Erythroblast (primary cell): Measurements from ENCODE around the gene COBLL1.

Experiments used
- DNase-seq, 2 experiments: peaks; one replicate each; lab custom pipeline; 2025; lab: John Stamatoyannopoulos, UW
- GATA1 ChIP-seq: IDR thresholded peaks from 2 replicates; pipeline ENCODE4 v1.6.1; 2011; ENCODE audit warnings: low read depth, mild to moderate bottlenecking, control low read depth, low read length, moderate library complexity
- POLR2A ChIP-seq: IDR thresholded peaks from 2 replicates; pipeline ENCODE4 v1.6.1; 2011; ENCODE audit warnings: mild to moderate bottlenecking, low read length

The COBLL1 gene

GRCh38 chr2:164818149-164819136 lies 23.2 kb downstream of the COBLL1 start:
- no peak for TF ChIP-seq GATA1
- no peak for TF ChIP-seq POLR2A
- DNase-seq: no peak

GRCh38 chr2:164816900-164817299 lies 24.7 kb downstream of the COBLL1 start:
- no peak for TF ChIP-seq GATA1
- TF ChIP-seq POLR2A: no peak

GRCh38 chr2:164816046-164816445 lies 25.6 kb downstream of the COBLL1 start:
- TF ChIP-seq GATA1 (no peak), POLR2A (no peak)
- DNase-seq: peak; percentile 25 to 36

More at GRCh38 chr2:164816900-164817299, 24.7 kb downstream of the COBLL1 start:
- no peak for DNase-seq

GRCh38 chr2:164815071-164815793 lies 26.4 kb downstream of the COBLL1 start:
- no peak for TF ChIP-seq GATA1
- no peak for TF ChIP-seq POLR2A
- no peak for DNase-seq

DNA sequence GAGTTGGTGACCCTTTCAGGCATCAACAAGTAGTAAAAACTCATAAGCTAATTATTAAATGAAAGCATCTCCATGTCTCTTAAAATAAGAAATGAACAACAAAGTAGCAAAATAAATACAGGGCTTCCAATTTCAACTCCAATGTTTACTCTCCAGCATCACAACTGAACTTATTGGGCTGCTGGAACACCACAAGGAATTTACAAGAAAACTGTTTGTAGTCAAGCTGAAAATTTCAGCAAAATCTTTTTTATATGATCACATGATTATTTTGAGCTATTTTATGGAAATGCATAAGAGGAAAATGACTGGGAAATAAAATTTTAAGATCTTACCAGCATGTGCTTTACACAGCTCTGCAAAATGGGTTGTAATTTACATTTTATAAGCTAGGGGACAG lies 28.1 kb downstream of the COBLL1 start:
- TF ChIP-seq GATA1 (no peak), POLR2A (no peak)
- peak in 1 of 2 experiments; percentile 14 for DNase-seq

DNA sequence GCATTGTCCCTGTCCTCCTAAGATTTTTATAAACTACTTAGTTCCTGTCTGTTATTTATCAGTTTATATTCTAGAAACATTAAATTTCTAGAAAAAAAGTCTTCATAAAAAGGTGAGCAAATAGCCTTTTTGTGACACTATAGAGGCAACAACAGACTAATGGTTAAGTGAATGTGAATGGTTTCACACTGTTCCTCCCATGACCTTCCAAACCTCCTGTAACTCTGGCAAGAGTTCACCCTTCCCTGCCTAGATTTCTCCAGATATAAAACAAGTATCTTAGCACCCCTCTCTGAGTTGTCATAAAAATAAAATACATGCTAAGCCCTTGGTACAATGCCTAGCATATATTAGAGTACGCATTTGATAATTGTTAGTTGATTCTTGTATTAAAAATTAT lies 29.2 kb downstream of the COBLL1 start:
- TF ChIP-seq GATA1: no peak
- TF ChIP-seq POLR2A: no peak
- no peak for DNase-seq

- TF ChIP-seq GATA1: no peak
- TF ChIP-seq POLR2A: no peak
- DNase-seq: no peak
Observed at GRCh38 chr2:164811819-164812218, 29.8 kb downstream of the COBLL1 start.

GRCh38 chr2:164810843-164811242 lies 30.8 kb downstream of the COBLL1 start:
- DNase-seq: peak; percentile 50 to 56
- no peak for TF ChIP-seq GATA1
- no peak for TF ChIP-seq POLR2A

DNA sequence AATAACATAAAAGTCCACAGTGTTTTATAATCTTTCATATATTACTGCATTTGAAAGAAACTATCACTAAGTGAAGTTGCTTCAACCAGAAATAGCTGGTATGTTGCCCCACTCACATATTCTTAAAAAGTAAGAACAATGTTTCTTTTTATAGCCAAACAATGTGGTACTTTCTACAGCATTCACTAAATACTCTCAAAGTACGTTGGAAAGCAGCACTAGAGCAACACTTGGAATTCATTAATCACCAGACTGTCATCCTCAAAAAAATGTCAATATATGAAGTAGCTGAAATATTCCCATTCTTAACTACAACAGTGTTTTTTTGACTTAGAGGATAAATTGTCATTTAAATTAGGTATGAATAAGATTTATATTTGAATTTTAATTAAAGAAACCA lies 32.8 kb downstream of the COBLL1 start:
- no peak for DNase-seq

GRCh38 chr2:164803776-164804466 lies 37.7 kb downstream of the COBLL1 start:
- TF ChIP-seq GATA1: no peak
- TF ChIP-seq POLR2A: peak; percentile 45
- peak; percentile 82 to 90 for DNase-seq

More for the DNA sequence above, 32.8 kb downstream of the COBLL1 start:
- TF ChIP-seq POLR2A (no peak), GATA1 (no peak)

DNA sequence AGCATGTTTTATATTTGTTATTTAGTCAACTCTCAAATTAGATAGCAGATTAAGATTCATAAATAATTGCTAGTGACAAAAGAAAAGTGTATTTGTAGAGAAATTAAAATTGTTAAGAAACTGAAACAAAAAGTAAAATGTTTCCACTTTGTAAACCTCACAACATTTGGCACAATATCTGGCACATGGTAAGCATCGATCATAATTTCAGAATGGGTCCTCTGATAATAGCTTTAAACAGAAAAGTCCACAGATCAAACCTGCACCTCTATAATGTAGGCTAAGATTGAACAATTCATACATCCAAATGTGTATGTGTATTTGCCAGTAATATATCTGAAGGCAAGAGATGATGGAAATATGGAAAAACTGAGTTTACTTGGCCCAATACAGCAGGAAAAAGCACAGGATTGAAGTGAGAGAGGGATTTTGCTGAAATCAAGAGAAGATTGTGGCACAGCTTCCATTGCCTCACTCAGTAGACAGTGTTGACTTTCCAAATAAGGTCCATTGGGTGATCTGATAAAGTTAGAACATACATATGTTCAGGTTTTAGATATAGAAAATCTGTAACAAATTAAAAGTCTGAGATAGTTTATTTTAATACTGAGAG lies 39.4 kb downstream of the COBLL1 start:
- peak; percentile 23 to 50 for DNase-seq
- TF ChIP-seq POLR2A (no peak), GATA1 (no peak)

- no peak for DNase-seq
- TF ChIP-seq POLR2A (no peak), GATA1 (no peak)
Observed at GRCh38 chr2:164800572-164800971, 41.1 kb downstream of the COBLL1 start.

DNA sequence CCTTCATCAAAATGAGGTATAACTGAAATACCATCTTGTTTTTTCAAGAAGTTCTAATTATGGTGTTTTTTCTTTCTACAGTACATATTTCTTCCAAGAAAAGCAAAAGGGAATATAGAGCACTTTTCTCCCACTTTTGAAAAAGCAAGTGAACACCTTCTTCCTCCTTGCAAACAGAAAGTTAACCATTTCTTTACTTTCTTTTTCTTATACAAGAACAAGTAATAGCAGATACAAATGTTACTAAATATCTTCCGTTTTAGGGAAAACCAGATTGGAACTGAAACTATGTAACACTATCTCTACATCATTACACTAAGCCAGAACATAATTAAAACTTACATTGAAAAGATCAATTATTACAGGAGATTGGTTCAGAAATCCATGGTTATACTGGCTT lies 44.0 kb downstream of the COBLL1 start:
- DNase-seq: no peak
- TF ChIP-seq GATA1 (no peak), POLR2A (no peak)

GRCh38 chr2:164796999-164797398 lies 44.6 kb downstream of the COBLL1 start:
- no peak for DNase-seq
- TF ChIP-seq POLR2A (no peak), GATA1 (no peak)
